IMR-90 (cell line): ENCODE results near the gene RHOH. TPM values are rescaled to one million over a fixed set of nuclear protein-coding genes. Genes with fewer than 3 reads are reported as not detected.

ENCODE experiments used
- ATAC-seq: fragments of 200-7000 bp; cut with Tn5 transposase; 2 replicates; pipeline ENCODE4 v1.9.1; 2020; ENCODE audit warnings: low read depth, mild to moderate bottlenecking, moderate library complexity
- BruUV-seq: library from RNA; stranded (reverse); fragments of 400-500 nt; replicated peaks from 2 replicates; lab custom pipeline; 2021; lab: Mats Ljungman, UMichigan
- CTCF ChIA-PET: fragments of 300-600 bp; formaldehyde crosslinking; extraction: SDS; loops from one replicate; lab custom pipeline; 2021; ENCODE audit warnings: antibody characterized with exemption; lab: Yijun Ruan, JAX
- POLR2A ChIA-PET: fragments of 300-600 bp; sonication (Branson Sonifier 250); formaldehyde crosslinking; loops from one replicate; lab custom pipeline; 2022; ENCODE audit warnings: antibody characterized with exemption; ENCODE audit not compliant: unreplicated experiment; lab: Charles Lee
- DNase-seq: peaks from one replicate; pipeline ENCODE4 v3.0.0; 2013
- H2AFZ ChIP-seq: replicated peaks from 2 replicates; pipeline ENCODE3; 2013; ENCODE audit warnings: low read length, mild to moderate bottlenecking; ENCODE audit not compliant: poor library complexity
- H2AK5ac ChIP-seq: 2 replicates; pipeline ENCODE4 v1.6.1; 2013; ENCODE audit warnings: low read depth, low read length, inconsistent platforms
- H2AK9ac ChIP-seq: replicated peaks from 2 replicates; pipeline ENCODE3; 2013; ENCODE audit warnings: mild to moderate bottlenecking, low read depth, low read length, moderate library complexity; ENCODE audit not compliant: poor library complexity
- H2BK120ac ChIP-seq: 2 replicates; pipeline ENCODE4 v1.6.1; 2013; ENCODE audit warnings: low read depth, low read length, inconsistent platforms
- H2BK15ac ChIP-seq: 3 replicates; pipeline ENCODE4 v1.6.1; 2013; ENCODE audit warnings: low read depth, low read length, inconsistent platforms
- H2BK20ac ChIP-seq: 2 replicates; pipeline ENCODE4 v1.6.1; 2013; ENCODE audit warnings: low read depth, mild to moderate bottlenecking, inconsistent platforms, low read length, moderate library complexity
- H2BK5ac ChIP-seq: 2 replicates; pipeline ENCODE4 v1.6.1; 2013; ENCODE audit warnings: mild to moderate bottlenecking, low read depth, low read length, inconsistent platforms; ENCODE audit not compliant: poor library complexity, severe bottlenecking
- H3K14ac ChIP-seq: replicated peaks from 2 replicates; pipeline ENCODE4 v1.6.1; 2013; ENCODE audit warnings: low read depth, low read length, inconsistent platforms
- H3K18ac ChIP-seq: 2 replicates; pipeline ENCODE4 v1.6.1; 2013; ENCODE audit warnings: low read depth, low read length, control low read depth
- H3K23ac ChIP-seq: 2 replicates; pipeline ENCODE4 v1.6.1; 2013; ENCODE audit warnings: low read depth, low read length, inconsistent platforms
- H3K27ac ChIP-seq: 2 replicates; pipeline ENCODE4 v1.5.1; 2013; ENCODE audit warnings: mild to moderate bottlenecking, control low read depth, low read length; ENCODE audit not compliant: insufficient read depth
- H3K27me3 ChIP-seq: 2 replicates; pipeline ENCODE4 v1.6.1; 2013; ENCODE audit warnings: low read length; ENCODE audit not compliant: control insufficient read depth, insufficient read depth
- H3K36me3 ChIP-seq: 2 replicates; pipeline ENCODE4 v1.6.1; 2013; ENCODE audit warnings: low read length, mixed read lengths; ENCODE audit not compliant: control insufficient read depth, insufficient read depth
- H3K4ac ChIP-seq: 2 replicates; pipeline ENCODE4 v1.6.1; 2013; ENCODE audit warnings: low read depth, low read length, inconsistent platforms
- H3K4me1 ChIP-seq: 2 replicates; pipeline ENCODE4 v1.6.1; 2013; ENCODE audit warnings: low read length, mixed read lengths; ENCODE audit not compliant: control insufficient read depth, insufficient read depth
- H3K4me2 ChIP-seq: 2 replicates; pipeline ENCODE4 v1.6.1; 2013; ENCODE audit warnings: low read depth, mild to moderate bottlenecking, control low read depth, low read length, moderate library complexity
- H3K4me3 ChIP-seq: 2 replicates; pipeline ENCODE4 v1.5.1; 2013; ENCODE audit warnings: low read depth, mild to moderate bottlenecking, control low read depth, low read length, moderate library complexity; ENCODE audit not compliant: insufficient read depth
- H3K56ac ChIP-seq: 2 replicates; pipeline ENCODE4 v1.6.1; 2013; ENCODE audit warnings: low read length, inconsistent platforms; ENCODE audit not compliant: insufficient read depth; ENCODE audit errors: extremely low read depth
- H3K79me1 ChIP-seq, 2 experiments: 2 replicates each; pipeline ENCODE4 v1.6.1; 2013; ENCODE audit warnings: low read length in 2 of 2, inconsistent platforms in 1 of 2, low read depth in 1 of 2
- H3K9ac ChIP-seq: 2 replicates; pipeline ENCODE4 v1.6.1; 2013; ENCODE audit warnings: low read depth, low read length, control low read depth
- H3K9me1 ChIP-seq: 2 replicates; pipeline ENCODE4 v1.6.1; 2013; ENCODE audit warnings: low read length, inconsistent platforms; ENCODE audit not compliant: insufficient read depth
- H3K9me3 ChIP-seq: 2 replicates; pipeline ENCODE4 v1.6.1; 2013; ENCODE audit warnings: low read length; ENCODE audit not compliant: control insufficient read depth, insufficient read depth
- H4K20me1 ChIP-seq: 2 replicates; pipeline ENCODE4 v1.6.1; 2013; ENCODE audit warnings: low read length, inconsistent platforms; ENCODE audit not compliant: insufficient read depth
- H4K5ac ChIP-seq: 2 replicates; pipeline ENCODE4 v1.6.1; 2013; ENCODE audit warnings: mild to moderate bottlenecking, low read depth, low read length, control low read depth
- H4K8ac ChIP-seq, 2 experiments: 2 replicates each; pipeline ENCODE4 v1.6.1; 2013; ENCODE audit warnings: low read depth in 2 of 2, low read length in 2 of 2, control low read depth in 1 of 2, inconsistent platforms in 1 of 2
- H4K91ac ChIP-seq: 2 replicates; pipeline ENCODE4 v1.6.1; 2013; ENCODE audit warnings: low read depth, low read length, inconsistent platforms; ENCODE audit not compliant: insufficient read depth
- BHLHE40 ChIP-seq: fragments of 150-350 bp; IDR thresholded peaks from 2 replicates; pipeline ENCODE4 v1.6.1; 2016; ENCODE audit warnings: mild to moderate bottlenecking, low read depth, low read length
- CHD1 ChIP-seq: IDR thresholded peaks from 2 replicates; pipeline ENCODE4 v1.6.1; 2012; ENCODE audit warnings: low read depth, low read length, improper control_type of control experiment
- CTCF ChIP-seq: conservative IDR thresholded peaks from 2 replicates; pipeline ENCODE4 v1.5.1; 2012; ENCODE audit warnings: mild to moderate bottlenecking, low read depth, low read length, improper control_type of control experiment
- ELK1 ChIP-seq: fragments of 150-350 bp; IDR thresholded peaks from 2 replicates; pipeline ENCODE4 v1.6.1; 2016; ENCODE audit warnings: low read depth, mild to moderate bottlenecking, low read length, moderate library complexity, borderline replicate concordance
- FOS ChIP-seq: fragments of 150-350 bp; IDR thresholded peaks from 2 replicates; pipeline ENCODE4 v1.6.1; 2016; ENCODE audit warnings: low read depth, low read length
- MAFK ChIP-seq: IDR thresholded peaks from 2 replicates; pipeline ENCODE4 v1.6.1; 2012; ENCODE audit warnings: low read depth, low read length, improper control_type of control experiment
- MAZ ChIP-seq: IDR thresholded peaks from 2 replicates; pipeline ENCODE4 v1.6.1; 2012; ENCODE audit warnings: low read depth, mild to moderate bottlenecking, low read length, improper control_type of control experiment, moderate library complexity, borderline replicate concordance
- MXI1 ChIP-seq: IDR thresholded peaks from 2 replicates; pipeline ENCODE4 v1.6.1; 2012; ENCODE audit warnings: low read depth, mild to moderate bottlenecking, low read length, moderate library complexity, borderline replicate concordance
- NFE2L2 ChIP-seq: fragments of 150-350 bp; IDR thresholded peaks from 2 replicates; pipeline ENCODE4 v1.6.1; 2016; ENCODE audit warnings: low read depth, mild to moderate bottlenecking, low read length
- POLR2A ChIP-seq: IDR thresholded peaks from 2 replicates; pipeline ENCODE4 v1.6.1; 2012; ENCODE audit warnings: mild to moderate bottlenecking, low read depth, low read length
- RAD21 ChIP-seq: IDR thresholded peaks from 2 replicates; pipeline ENCODE4 v1.6.1; 2012; ENCODE audit warnings: low read length, improper control_type of control experiment
- RCOR1 ChIP-seq: IDR thresholded peaks from 2 replicates; pipeline ENCODE4 v1.6.1; 2012; ENCODE audit warnings: mild to moderate bottlenecking, low read length, improper control_type of control experiment; ENCODE audit not compliant: insufficient replicate concordance
- RFX5 ChIP-seq: IDR thresholded peaks from 2 replicates; pipeline ENCODE4 v1.8.0; 2012; ENCODE audit warnings: low read depth, mild to moderate bottlenecking, low read length, moderate library complexity
- SMC3 ChIP-seq: fragments of 150-350 bp; IDR thresholded peaks from 2 replicates; pipeline ENCODE4 v1.6.1; 2016; ENCODE audit warnings: low read depth, mild to moderate bottlenecking, antibody characterized with exemption, low read length, moderate library complexity
- USF2 ChIP-seq: fragments of 150-350 bp; IDR thresholded peaks from 2 replicates; pipeline ENCODE4 v1.6.1; 2017; ENCODE audit warnings: mild to moderate bottlenecking, antibody characterized with exemption, low read length, low read depth
- WGBS, 2 experiments: methylation state at CpG; one replicate each; pipeline versions ENCODE4 v1.1.5 to v1.1.7; 2013; ENCODE audit warnings: missing lambda C conversion rate in 2 of 2; ENCODE audit not compliant: insufficient read length in 1 of 2; ENCODE audit errors: extremely low coverage in 2 of 2; 5-methylcytosine and 5-hydroxymethylcytosine counted together
- dilution Hi-C: fragments of 300-500 bp; cut with HindIII; formaldehyde crosslinking; loops from one replicate; pipeline ENCODE4 v1.14.3; 2018; ENCODE audit warnings: low sequenced_read_pairs; ENCODE audit not compliant: unreplicated experiment
- in situ Hi-C: fragments of 300-500 bp; cut with MboI; formaldehyde crosslinking; loops from 3 replicates; pipeline ENCODE4 v1.14.3; 2019; ENCODE audit warnings: low sequenced_read_pairs, inconsistent platforms, mixed read lengths
- intact Hi-C: fragments of 100-400 bp; cut with micrococcal nuclease; formaldehyde crosslinking; loops from 2 replicates; pipeline ENCODE4 v1.10.0; 2022
- polyA plus RNA-seq, 3 experiments: library from polyadenylated mRNA; depleted of rRNA; stranded (reverse); fragments of >200 nt; gene quantifications; 2 replicates each; pipeline ENCODE4 v1.2.3, GENCODE V29; 2012; ENCODE audit warnings: low replicate concordance in 1 of 3
- total RNA-seq: library from RNA; depleted of rRNA; stranded (reverse); fragments of >200 nt; gene quantifications from 2 replicates; pipeline ENCODE4 v1.2.3, GENCODE V29; 2012

Gene RHOH
- total and polyA plus RNA-seq, 2 of the 4 experiments (the other 2 are of a cell fraction) = not detected

GRCh38 chr4:40261231-40262076, 64.6 kb downstream of the RHOH start:
- H3K9ac ChIP-seq = no peak overlapping the region
- H2AK5ac ChIP-seq = no peak overlapping the region
- no peak overlapping the region for H3K4me3 ChIP-seq
- POLR2A ChIA-PET = no interaction called here
- H2BK20ac ChIP-seq = no peak overlapping the region
- intact Hi-C loops = no loop called here
- H3K14ac ChIP-seq = no peak overlapping the region
- peaks cover under 1% of the 10 kb centered on the region; the same call in 1 of the 2 replicates for H3K4me1 ChIP-seq
- H2BK15ac ChIP-seq = no peak overlapping the region
- H3K36me3 ChIP-seq = no peaks in the 10 kb centered on the region
- no peak overlapping the region for H2BK5ac ChIP-seq
- H3K9me3 ChIP-seq = no peaks in the 10 kb centered on the region
- no peak for DNase-seq
- 90% methylated on average over 2 of the region's 9 CpGs; no CpG with 5 or more reads in 1 of the 2 experiments for WGBS, 2 experiments
- H3K27ac ChIP-seq = no peak overlapping the region
- no peak overlapping the region for H2BK120ac ChIP-seq
- dilution Hi-C loops = no loop called here
- no peak overlapping the region for H3K23ac ChIP-seq
- H3K56ac ChIP-seq = no peak overlapping the region
- H2AK9ac ChIP-seq = no peak overlapping the region
- no peak overlapping the region for H3K4me2 ChIP-seq
- no TSS peak for BruUV-seq
- H3K9me1 ChIP-seq = peaks cover 2% of the 10 kb centered on the region; the same call in 1 of the 2 replicates
- H3K27me3 ChIP-seq = peaks cover 7% of the 10 kb centered on the region
- no peaks in the 10 kb centered on the region for H3K79me1 ChIP-seq
- no peak overlapping the region for H3K4ac ChIP-seq
- H4K91ac ChIP-seq = no peak overlapping the region
- CTCF ChIA-PET = no interaction called here
- H4K5ac ChIP-seq = no peak overlapping the region
- no peaks in the 10 kb centered on the region for H4K20me1 ChIP-seq
- no peak overlapping the region for H3K18ac ChIP-seq
- in situ Hi-C loops = no loop called here
- no peak overlapping the region for H4K8ac ChIP-seq
- no peak overlapping the region for H2AFZ ChIP-seq
- ATAC-seq = no peak
- TF ChIP-seq RCOR1 = no peak
- no peak for TF ChIP-seq NFE2L2
- no peak for TF ChIP-seq RAD21
- no peak for TF ChIP-seq SMC3
- TF ChIP-seq MAZ = no peak
- no peak for TF ChIP-seq CHD1
- no peak for TF ChIP-seq CTCF
- no peak for TF ChIP-seq RFX5
- TF ChIP-seq FOS = no peak
- no peak for TF ChIP-seq BHLHE40
- TF ChIP-seq ELK1 = no peak
- TF ChIP-seq POLR2A = no peak
- no peak for TF ChIP-seq USF2
- TF ChIP-seq MXI1 = no peak
- no peak for TF ChIP-seq MAFK
